Testis (tissue), 3 donors: Measurements from ENCODE around the gene SKA2. TPM values are rescaled to one million over a fixed set of nuclear protein-coding genes. Genes with fewer than 3 reads are reported as not detected.
A peak's percentile ranks its signal among the peaks of the same experiment; 100 is the strongest.

Experiments used
- DNase-seq: peaks from one replicate; pipeline ENCODE4 v3.0.0-alpha.2; 2019
- H3K27ac ChIP-seq, 2 donors: fragments of 200-600 bp; sonication (generic); one replicate each; pipeline ENCODE4 v1.5.1; 2019
- H3K27me3 ChIP-seq: fragments of 200-600 bp; sonication (generic); one replicate; pipeline ENCODE4 v1.5.1; 2019
- H3K36me3 ChIP-seq: fragments of 200-600 bp; sonication (generic); one replicate; pipeline ENCODE4 v1.5.1; 2017; ENCODE audit warnings: low read depth; ENCODE audit errors: missing control alignments
- H3K4me1 ChIP-seq: fragments of 200-600 bp; sonication (generic); one replicate; pipeline ENCODE4 v1.5.1; 2019
- H3K4me3 ChIP-seq, 2 donors: fragments of 200-600 bp; sonication (generic); one replicate each; pipeline ENCODE4 v1.5.1; 2017 to 2019
- H3K9me3 ChIP-seq: fragments of 200-600 bp; sonication (generic); one replicate; pipeline ENCODE4 v1.5.1; 2017
- POLR2A ChIP-seq: fragments of 450-650 bp; IDR thresholded peaks from one replicate; pipeline ENCODE4 v1.6.1; 2017; ENCODE audit warnings: antibody characterized with exemption, mild to moderate bottlenecking, moderate library complexity
- WGBS, 2 donors: methylation state at CpG; one replicate each; pipeline ENCODE4 v1.1.5; 2018; 5-methylcytosine and 5-hydroxymethylcytosine counted together
- intact Hi-C: fragments of 100-400 bp; cut with DNase I; formaldehyde crosslinking; loops from one replicate; pipeline ENCODE4 v1.15.1; 2023; ENCODE audit warnings: low total_unique reads
- polyA plus RNA-seq: library from polyadenylated mRNA; stranded (reverse); fragments of 350-450 nt; fragmentation: Illumina TruSeq; extraction: RNeasy Lipid Tissue Mini Kit (QIAGEN cat#74804); gene quantifications from one replicate; pipeline ENCODE4 v1.2.3, GENCODE V29; 2014; ENCODE audit warnings: low read depth, low replicate concordance; ENCODE audit not compliant: insufficient read depth
- total RNA-seq, 2 donors: library from RNA; depleted of rRNA; stranded (reverse); fragments of >200 nt; gene quantifications; one replicate each; pipeline ENCODE4 v1.2.3, GENCODE V29; 2016
- TF ChIP-seq, protein P1 (sequence below), 3 experiments: fragments of 450-650 bp in 2 of 3; fragments of 200-600 bp in 1 of 3; sonication (generic) in 1 of 3; IDR thresholded peaks; one replicate each; pipeline ENCODE4 v1.5.1; 2016 to 2019; ENCODE audit warnings: antibody characterized with exemption in 3 of 3, mild to moderate bottlenecking in 2 of 3, moderate library complexity in 1 of 3

SKA2 gene
- total and polyA plus RNA-seq, 3 donors from 2014 or later: 28.2 to 51.2 (median 46.6) TPM

DNA sequence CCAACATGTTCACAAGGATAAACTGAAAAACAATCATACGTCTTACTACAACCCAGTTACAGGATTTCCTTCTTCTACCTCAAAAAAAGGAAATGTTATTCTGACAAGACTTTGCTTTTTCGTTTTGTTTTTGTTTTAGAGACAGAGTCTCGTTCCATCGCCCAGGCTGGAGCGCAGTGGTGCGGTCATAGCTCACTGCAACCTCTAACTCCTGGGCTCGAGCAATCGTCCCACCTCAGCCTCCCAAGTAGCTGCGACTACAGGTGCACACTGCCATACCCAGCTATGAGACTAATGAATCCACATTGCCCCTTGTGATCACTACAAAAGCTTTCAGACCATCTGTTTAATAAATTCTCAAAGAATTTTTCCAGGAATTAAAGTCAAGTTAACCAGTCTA lies 39.5 kb downstream of the SKA2 start:
- Histone ChIP-seq H3K4me3 (no peak overlapping the region), H3K4me1 (no peaks in the 10 kb centered on the region), H3K9me3 (no peaks in the 10 kb centered on the region), H3K27me3 (no peaks in the 10 kb centered on the region), H3K27ac (no peak overlapping the region), H3K36me3 (no peaks in the 10 kb centered on the region)
- no peak for DNase-seq
- intact Hi-C loops: no loop called here
- no peak for TF ChIP-seq POLR2A
- TF ChIP-seq, protein P1, sequence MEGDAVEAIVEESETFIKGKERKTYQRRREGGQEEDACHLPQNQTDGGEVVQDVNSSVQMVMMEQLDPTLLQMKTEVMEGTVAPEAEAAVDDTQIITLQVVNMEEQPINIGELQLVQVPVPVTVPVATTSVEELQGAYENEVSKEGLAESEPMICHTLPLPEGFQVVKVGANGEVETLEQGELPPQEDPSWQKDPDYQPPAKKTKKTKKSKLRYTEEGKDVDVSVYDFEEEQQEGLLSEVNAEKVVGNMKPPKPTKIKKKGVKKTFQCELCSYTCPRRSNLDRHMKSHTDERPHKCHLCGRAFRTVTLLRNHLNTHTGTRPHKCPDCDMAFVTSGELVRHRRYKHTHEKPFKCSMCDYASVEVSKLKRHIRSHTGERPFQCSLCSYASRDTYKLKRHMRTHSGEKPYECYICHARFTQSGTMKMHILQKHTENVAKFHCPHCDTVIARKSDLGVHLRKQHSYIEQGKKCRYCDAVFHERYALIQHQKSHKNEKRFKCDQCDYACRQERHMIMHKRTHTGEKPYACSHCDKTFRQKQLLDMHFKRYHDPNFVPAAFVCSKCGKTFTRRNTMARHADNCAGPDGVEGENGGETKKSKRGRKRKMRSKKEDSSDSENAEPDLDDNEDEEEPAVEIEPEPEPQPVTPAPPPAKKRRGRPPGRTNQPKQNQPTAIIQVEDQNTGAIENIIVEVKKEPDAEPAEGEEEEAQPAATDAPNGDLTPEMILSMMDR (IDR thresholded peaks at IDR 0.05): no peak
- WGBS, 2 donors: 91 to 94% methylated on average over 9 of the region's 9 CpGs

DNA sequence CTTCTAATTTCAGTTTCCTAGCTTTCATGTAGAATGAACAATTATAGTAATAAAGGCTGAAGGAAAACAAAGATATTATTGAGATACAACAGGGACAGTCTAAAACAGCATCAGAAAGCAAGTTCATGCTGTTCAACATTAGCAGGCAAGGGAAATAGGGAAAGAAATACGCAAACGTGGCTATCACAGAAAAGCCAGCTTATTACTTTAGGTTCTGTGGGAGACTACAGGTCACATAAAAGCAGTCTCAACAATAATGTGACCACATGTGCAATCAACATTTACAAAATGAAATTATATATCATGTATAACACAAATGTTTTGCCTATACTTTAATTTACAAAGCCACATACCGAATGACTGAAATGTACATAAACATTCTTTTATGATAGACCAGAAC lies 43.4 kb downstream of the SKA2 start:
- H3K27me3 ChIP-seq: no peaks in the 10 kb centered on the region
- no peak overlapping the region for H3K4me3 ChIP-seq
- TF ChIP-seq POLR2A: no peak
- TF ChIP-seq, protein P1 (IDR thresholded peaks at IDR 0.05): no peak
- H3K4me1 ChIP-seq: no peaks in the 10 kb centered on the region
- no peak overlapping the region for H3K27ac ChIP-seq
- intact Hi-C loops: no loop called here
- H3K9me3 ChIP-seq: no peaks in the 10 kb centered on the region
- no peak for DNase-seq
- WGBS, 2 donors: 83 to 88% methylated on average over 3 of the region's 3 CpGs
- H3K36me3 ChIP-seq: no peaks in the 10 kb centered on the region

DNA sequence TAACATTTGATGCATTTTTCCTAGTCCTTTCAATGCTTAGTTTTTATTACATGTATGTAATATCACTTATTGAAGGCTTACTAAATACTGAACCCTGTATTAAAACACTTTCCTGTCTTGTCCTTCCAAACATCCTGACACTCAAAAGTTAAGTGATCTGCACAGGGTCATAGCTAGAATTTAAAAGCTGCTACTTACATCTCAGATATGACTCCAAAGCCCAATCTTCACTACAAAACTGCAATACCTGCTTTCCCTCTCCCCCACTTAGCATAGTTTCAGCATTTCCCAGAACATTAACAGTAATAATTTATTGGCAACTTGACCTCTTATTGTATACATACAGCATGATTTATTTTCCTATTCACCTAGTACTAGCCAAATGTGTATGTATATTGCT lies 44.0 kb downstream of the SKA2 start:
- no peaks in the 10 kb centered on the region for H3K4me1 ChIP-seq
- no peak overlapping the region for H3K27ac ChIP-seq
- TF ChIP-seq POLR2A: no peak
- TF ChIP-seq, protein P1 (IDR thresholded peaks at IDR 0.05): no peak
- no peaks in the 10 kb centered on the region for H3K36me3 ChIP-seq
- H3K27me3 ChIP-seq: no peaks in the 10 kb centered on the region
- no peaks in the 10 kb centered on the region for H3K9me3 ChIP-seq
- intact Hi-C loops: no loop called here
- no peak for DNase-seq
- no peak overlapping the region for H3K4me3 ChIP-seq

DNA sequence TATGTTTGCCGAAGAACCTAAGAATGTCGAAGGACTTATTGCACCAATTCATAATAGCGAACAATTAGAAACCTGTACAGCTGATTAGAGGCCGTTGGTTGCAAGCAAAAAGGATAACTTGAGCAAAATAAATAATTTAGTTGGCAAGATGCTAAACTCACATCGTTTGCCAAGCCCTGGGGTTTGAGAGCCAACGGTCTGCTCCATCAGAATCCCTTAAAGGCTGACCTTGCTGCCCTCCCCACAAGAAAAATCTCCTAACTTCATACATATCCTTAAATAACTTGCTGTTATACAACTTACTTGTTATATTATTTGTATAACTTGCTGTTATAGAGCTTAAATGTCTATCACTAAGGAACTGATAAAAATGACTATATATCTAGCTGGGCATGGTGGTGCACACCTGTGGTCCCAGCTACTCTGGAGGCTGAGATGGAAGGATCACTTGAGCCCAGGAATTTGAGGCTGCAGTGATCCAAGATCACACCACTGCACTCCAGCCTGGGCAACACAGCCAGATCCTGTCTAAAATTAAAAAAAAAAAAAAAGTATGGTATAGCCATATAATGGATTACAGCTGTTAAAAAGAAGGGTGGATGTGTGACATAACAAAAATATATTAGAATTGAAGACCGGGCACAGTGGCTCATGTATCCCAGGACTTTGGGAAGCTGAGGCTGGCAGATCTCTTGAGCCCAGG lies 46.4 kb downstream of the SKA2 start:
- intact Hi-C loops: no loop called here
- Histone ChIP-seq H3K9me3 (no peaks in the 10 kb centered on the region), H3K27me3 (no peaks in the 10 kb centered on the region), H3K4me3 (no peak overlapping the region), H3K4me1 (peaks cover 4% of the 10 kb centered on the region), H3K27ac (no peak overlapping the region), H3K36me3 (no peaks in the 10 kb centered on the region)
- no peak for DNase-seq
- TF ChIP-seq POLR2A: no peak
- WGBS, 2 donors: 63 to 72% methylated on average over 7 of the region's 7 CpGs

DNA sequence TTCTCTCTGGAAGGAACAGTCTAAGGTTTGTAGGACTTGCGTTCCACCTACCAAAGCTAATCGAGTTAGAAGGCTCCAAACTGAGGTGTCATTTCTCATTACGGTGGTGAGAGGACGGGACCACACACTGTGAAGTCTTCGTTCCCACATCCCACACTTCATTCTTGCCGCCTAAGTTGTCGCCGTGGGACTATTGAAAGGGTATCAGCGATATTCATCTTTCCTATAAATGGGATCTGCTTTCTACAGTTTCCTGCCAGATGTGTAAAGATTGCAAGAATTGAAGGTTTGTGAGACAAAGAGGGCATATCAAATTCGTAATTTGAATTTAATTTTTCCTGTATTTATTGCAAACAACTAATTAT lies 47.7 kb downstream of the SKA2 start:
- H3K4me3 ChIP-seq: peak overlapping the region; percentile 100
- intact Hi-C loops: no loop called here
- no peaks in the 10 kb centered on the region for H3K27me3 ChIP-seq
- H3K27ac ChIP-seq: peak overlapping the region; percentile 94 to 95
- no peak for TF ChIP-seq POLR2A
- TF ChIP-seq, protein P1 (IDR thresholded peaks at IDR 0.05): no peak
- peaks cover 4% of the 10 kb centered on the region for H3K4me1 ChIP-seq
- H3K36me3 ChIP-seq: no peaks in the 10 kb centered on the region
- 2 to 3% methylated on average over 10 of the region's 10 CpGs for WGBS, 2 donors
- DNase-seq: no peak
- H3K9me3 ChIP-seq: no peaks in the 10 kb centered on the region
